ENCODE data around the gene JMY. TPM values are rescaled to one million over a fixed set of nuclear protein-coding genes. Genes with fewer than 3 reads are reported as not detected.
A peak's percentile ranks its signal among the peaks of the same experiment; 100 is the strongest.

Gene JMY
- total and polyA plus RNA-seq, 2 of the 8 experiments (the other 6 are each of a cell fraction or from before 2014, with no cell fraction given) = 2.8 to 13.9 TPM

DNA sequence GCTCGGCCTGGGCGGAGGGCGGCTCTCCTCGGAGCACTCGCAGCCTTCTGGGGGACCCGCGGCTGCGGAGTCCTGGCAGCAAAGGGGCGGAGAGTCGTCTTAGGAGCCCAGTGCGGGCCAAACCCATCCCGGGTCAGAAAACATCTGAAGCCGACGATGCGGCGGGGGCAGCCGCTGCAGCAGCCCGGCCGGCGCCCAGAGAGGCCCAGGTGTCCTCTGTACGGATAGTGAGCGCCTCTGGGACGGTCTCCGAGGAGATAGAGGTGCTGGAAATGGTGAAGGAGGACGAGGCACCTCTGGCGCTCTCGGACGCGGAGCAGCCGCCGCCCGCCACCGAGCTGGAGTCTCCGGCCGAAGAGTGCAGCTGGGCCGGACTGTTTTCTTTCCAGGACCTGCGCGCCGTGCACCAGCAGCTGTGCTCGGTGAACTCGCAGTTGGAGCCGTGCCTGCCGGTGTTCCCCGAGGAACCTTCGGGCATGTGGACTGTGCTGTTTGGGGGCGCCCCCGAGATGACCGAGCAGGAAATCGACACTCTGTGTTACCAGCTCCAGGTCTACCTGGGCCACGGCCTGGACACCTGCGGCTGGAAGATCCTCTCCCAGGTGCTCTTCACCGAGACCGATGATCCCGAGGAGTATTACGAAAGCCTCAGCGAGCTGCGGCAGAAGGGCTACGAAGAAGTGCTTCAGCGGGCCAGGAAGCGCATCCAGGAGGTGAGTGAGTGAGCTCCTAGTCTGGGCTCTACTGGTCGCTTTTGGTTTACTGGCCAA is 1.2 kb downstream of the JMY start (continued):
- TF ChIP-seq KDM4A (IDR thresholded peaks at IDR 0.05; ENCODE audit: low read depth, low read length, severe bottlenecking) (peak; percentile 54), SUZ12 (IDR thresholded peaks at IDR 0.05; ENCODE audit: low read length) (peak; percentile 39; the same call in 1 of the 2 replicates), GTF2F1 (IDR thresholded peaks at IDR 0.05; ENCODE audit: borderline replicate concordance, low read depth, low read length) (no peak), SIN3A (conservative IDR thresholded peaks at IDR 0.05 in 1 of 2, IDR thresholded peaks at IDR 0.05 in 1 of 2; ENCODE audit: low read depth in 1 of 2, low read length in 2 of 2) (0 out of 4 replicates have a peak, but pooled peaks of 1 of the 2 experiments have one; percentile 30), JUND (IDR thresholded peaks at IDR 0.05; ENCODE audit: low read length) (no peak), ASH2L (IDR thresholded peaks at IDR 0.05; ENCODE audit: low read length) (peak; percentile 76)
